ENCODE results near the gene PRSS16. TPM values are rescaled to one million over a fixed set of nuclear protein-coding genes. Genes with fewer than 3 reads are reported as not detected.
"Not testable (repeated sequence)": the region's sequence is repeated elsewhere in the genome, so short reads cannot be mapped to it uniquely, and the experiment has no call there.

Gene PRSS16
- total RNA-seq, 2 experiments from 2014 or later = 1.1 to 1.5 TPM

GRCh38 chr6:27251606-27252251 lies 4.2 kb downstream of the PRSS16 start:
- POLR2A ChIA-PET = interaction anchor here (0.6 kb wide), 2 partner anchors 51 to 120 kb away, joined by 3 to 10 read pairs; no protein-coding TSS in a partner anchor
- DNase-seq = peak; percentile 64
- peak overlapping the region; percentile 79 for H3K4me3 Mint-ChIP-seq
- H3K9me3 Mint-ChIP-seq = no peaks in the 10 kb centered on the region
- CTCF ChIA-PET = interaction anchor here (0.5 to 2.1 kb wide), 9 partner anchors 13 to 501 kb away, joined by 3 to 5 read pairs (median 3); partner anchors contain the start of gene ZNF184
- H3K27me3 Mint-ChIP-seq = peaks cover 62% of the 10 kb centered on the region
- H3K36me3 Mint-ChIP-seq (ENCODE audit: low read depth) = no peaks in the 10 kb centered on the region
- H3K27ac Mint-ChIP-seq = no peak overlapping the region
- H3K4me1 Mint-ChIP-seq = peaks cover 17% of the 10 kb centered on the region

GRCh38 chr6:27254566-27254965 lies 7.1 kb downstream of the PRSS16 start:
- H3K27me3 Mint-ChIP-seq = peaks cover 69% of the 10 kb centered on the region
- no peak overlapping the region for H3K4me3 Mint-ChIP-seq
- CTCF ChIA-PET = no interaction called here

GRCh38 chr6:27255866-27256265 lies 8.4 kb downstream of the PRSS16 start:
- peaks cover 70% of the 10 kb centered on the region for H3K27me3 Mint-ChIP-seq
- no peak overlapping the region for H3K4me3 Mint-ChIP-seq
- H3K4me1 Mint-ChIP-seq = peaks cover 15% of the 10 kb centered on the region
- peaks cover 6% of the 10 kb centered on the region for H3K9me3 Mint-ChIP-seq
- DNase-seq = no peak
- CTCF ChIA-PET = no interaction called here
- no peaks in the 10 kb centered on the region for H3K36me3 Mint-ChIP-seq (ENCODE audit: low read depth)
- H3K27ac Mint-ChIP-seq = no peak overlapping the region
- POLR2A ChIA-PET = no interaction called here

More at GRCh38 chr6:27254566-27254965, 7.1 kb downstream of the PRSS16 start:
- H3K36me3 Mint-ChIP-seq (ENCODE audit: low read depth) = no peaks in the 10 kb centered on the region
- H3K9me3 Mint-ChIP-seq = peaks cover 3% of the 10 kb centered on the region
- POLR2A ChIA-PET = no interaction called here
- H3K4me1 Mint-ChIP-seq = peaks cover 17% of the 10 kb centered on the region
- no peak overlapping the region for H3K27ac Mint-ChIP-seq
- DNase-seq = no peak

DNA sequence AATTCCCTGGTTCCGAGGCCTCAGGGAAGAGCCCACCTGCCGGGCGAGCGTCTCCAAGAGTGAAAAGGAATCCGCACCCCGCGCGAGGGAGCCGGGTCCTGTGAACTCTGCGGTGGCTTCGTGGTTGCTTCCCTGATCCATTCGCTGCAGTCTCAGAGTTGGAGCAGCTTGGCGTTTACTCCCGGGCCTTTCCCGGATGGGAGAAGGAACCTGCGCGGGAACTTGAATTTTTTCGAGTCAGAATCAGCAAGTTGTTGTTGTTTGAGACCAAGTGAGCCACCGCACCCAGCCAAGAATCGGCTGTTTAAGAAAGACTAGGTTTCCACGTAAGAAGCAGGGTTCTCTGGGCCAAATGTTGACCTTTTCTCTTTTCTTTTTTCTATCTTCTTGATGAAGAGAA lies 12.9 kb downstream of the PRSS16 start:
- ChIA-PET CTCF (interaction anchor here (1.0 kb wide), 1 partner anchor 410 kb away, joined by 3 read pairs; no protein-coding TSS in a partner anchor), POLR2A (no interaction called here)
- peaks cover 3% of the 10 kb centered on the region for H3K36me3 Mint-ChIP-seq (ENCODE audit: low read depth)
- peaks cover 2% of the 10 kb centered on the region for H3K4me1 Mint-ChIP-seq
- no peak overlapping the region for H3K4me3 Mint-ChIP-seq
- no peak for DNase-seq
- peaks cover 61% of the 10 kb centered on the region for H3K27me3 Mint-ChIP-seq
- H3K9me3 Mint-ChIP-seq = peaks cover 6% of the 10 kb centered on the region
- no peak overlapping the region for H3K27ac Mint-ChIP-seq

DNA sequence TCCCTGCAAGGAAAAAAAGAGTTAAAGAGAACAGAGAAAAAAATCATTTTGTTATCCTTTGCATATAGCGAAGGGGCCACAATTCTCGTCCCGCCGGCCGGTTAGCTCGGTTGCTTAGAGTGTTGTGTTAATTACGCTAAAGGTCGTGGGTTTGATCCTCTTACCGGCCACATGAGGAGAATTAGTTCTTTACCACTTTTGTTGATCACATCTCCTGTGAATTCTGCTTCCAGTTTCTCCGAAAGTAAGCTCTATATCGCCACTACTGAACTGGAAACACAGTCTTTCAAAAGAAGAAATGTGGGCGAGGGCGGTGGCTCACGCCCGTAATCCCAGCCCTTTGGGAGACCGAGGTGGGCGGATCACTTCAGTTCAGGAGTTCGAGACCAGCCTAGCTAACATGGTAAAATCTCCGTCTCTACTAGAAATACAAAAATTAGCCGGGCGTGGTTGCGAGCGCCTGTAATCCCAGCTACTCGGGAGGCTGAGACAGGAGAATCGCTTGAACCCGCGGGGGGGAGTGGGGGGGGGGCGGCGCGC lies 13.4 kb downstream of the PRSS16 start:
- ChIA-PET POLR2A (no interaction called here), CTCF (interaction anchor here (0.6 to 1.0 kb wide), 2 partner anchors 158 to 409 kb away, joined by 3 to 5 read pairs; no protein-coding TSS in a partner anchor)
- peaks cover 3% of the 10 kb centered on the region for H3K36me3 Mint-ChIP-seq (ENCODE audit: low read depth)
- no peak overlapping the region for H3K4me3 Mint-ChIP-seq
- no peak overlapping the region for H3K27ac Mint-ChIP-seq
- H3K9me3 Mint-ChIP-seq = peaks cover 6% of the 10 kb centered on the region
- peaks cover 56% of the 10 kb centered on the region for H3K27me3 Mint-ChIP-seq
- peaks cover 2% of the 10 kb centered on the region for H3K4me1 Mint-ChIP-seq
- no peak for DNase-seq

DNA sequence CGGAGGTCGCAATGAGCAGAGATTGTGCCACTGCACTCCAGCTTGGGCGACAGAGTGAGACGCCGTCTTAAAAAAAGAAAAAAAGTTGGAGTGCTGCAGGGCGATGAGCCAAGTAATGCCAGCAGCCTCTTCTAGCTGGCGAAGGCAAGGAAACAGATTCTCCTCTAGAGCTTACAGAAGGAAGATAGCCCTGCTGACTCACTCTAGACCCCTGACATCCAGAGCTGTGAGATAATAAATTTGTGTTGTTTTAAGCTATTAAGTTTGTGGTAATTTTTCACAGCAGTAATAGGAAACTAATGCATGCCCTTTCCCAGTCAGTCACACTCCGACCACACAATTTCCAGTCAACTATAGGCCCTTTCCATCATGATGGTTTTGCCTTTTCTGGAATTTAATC lies 16.4 kb downstream of the PRSS16 start:
- Mint-ChIP-seq H3K27me3 (peaks cover 55% of the 10 kb centered on the region), H3K4me1 (peaks cover 5% of the 10 kb centered on the region), H3K27ac (no peak overlapping the region), H3K9me3 (peaks cover 3% of the 10 kb centered on the region), H3K36me3 (ENCODE audit: low read depth) (peaks cover 3% of the 10 kb centered on the region), H3K4me3 (no peak overlapping the region)
- no peak for DNase-seq
- CTCF ChIA-PET = interaction anchor here (0.6 to 1.3 kb wide), 5 partner anchors 10 to 819 kb away, joined by 3 to 4 read pairs (median 3); no protein-coding TSS in a partner anchor
- POLR2A ChIA-PET = no interaction called here

GRCh38 chr6:27267003-27267402 lies 19.5 kb downstream of the PRSS16 start:
- DNase-seq; H3K4me3 Mint-ChIP-seq; H3K4me1 Mint-ChIP-seq; CTCF ChIA-PET; H3K9me3 Mint-ChIP-seq; H3K36me3 Mint-ChIP-seq (ENCODE audit: low read depth); POLR2A ChIA-PET; H3K27ac Mint-ChIP-seq: not testable (repeated sequence)
- H3K27me3 Mint-ChIP-seq = peaks cover 40% of the 10 kb centered on the region

- Mint-ChIP-seq H3K36me3 (ENCODE audit: low read depth) (no peaks in the 10 kb centered on the region), H3K27me3 (peaks cover 36% of the 10 kb centered on the region), H3K9me3 (no peaks in the 10 kb centered on the region), H3K4me3 (no peak overlapping the region), H3K27ac (no peak overlapping the region), H3K4me1 (peaks cover 3% of the 10 kb centered on the region)
- POLR2A ChIA-PET = no interaction called here
- CTCF ChIA-PET = no interaction called here
- DNase-seq = no peak
Measured at GRCh38 chr6:27267857-27268434, 20.4 kb downstream of the PRSS16 start.

GRCh38 chr6:27268803-27269202 lies 21.3 kb downstream of the PRSS16 start:
- Mint-ChIP-seq H3K9me3 (no peaks in the 10 kb centered on the region), H3K27ac (no peak overlapping the region), H3K4me3 (no peak overlapping the region), H3K36me3 (ENCODE audit: low read depth) (no peaks in the 10 kb centered on the region), H3K27me3 (peaks cover 37% of the 10 kb centered on the region), H3K4me1 (peaks cover 3% of the 10 kb centered on the region)
- ChIA-PET CTCF (no interaction called here), POLR2A (no interaction called here)
- no peak for DNase-seq

DNA sequence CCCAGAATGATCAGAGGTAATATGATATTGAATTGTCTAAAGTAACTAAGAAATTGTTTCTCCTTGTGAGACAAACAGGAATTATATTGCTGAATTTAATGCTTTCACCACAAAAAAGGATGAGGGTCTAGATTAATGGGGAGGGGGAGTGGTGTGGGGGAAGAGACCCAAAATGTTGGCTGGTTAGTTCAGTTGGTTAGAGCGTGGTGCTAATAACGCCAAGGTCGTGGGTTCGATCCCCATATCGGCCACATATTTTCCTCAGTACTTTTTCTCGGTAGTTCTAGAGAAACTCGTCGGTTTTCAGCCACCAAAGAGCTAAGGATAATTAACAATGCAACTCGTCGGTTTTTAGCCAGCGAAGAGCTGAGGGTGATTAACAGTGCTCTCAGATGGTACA lies 26.3 kb downstream of the PRSS16 start:
- Mint-ChIP-seq H3K36me3 (ENCODE audit: low read depth) (no peaks in the 10 kb centered on the region), H3K4me3 (no peak overlapping the region), H3K9me3 (peaks cover 4% of the 10 kb centered on the region), H3K27me3 (peaks cover 52% of the 10 kb centered on the region), H3K27ac (no peak overlapping the region), H3K4me1 (no peaks in the 10 kb centered on the region)
- ChIA-PET POLR2A (no interaction called here), CTCF (interaction anchor here (0.8 to 1.4 kb wide), 2 partner anchors 11 to 415 kb away, joined by 3 to 4 read pairs; no protein-coding TSS in a partner anchor)
- DNase-seq = no peak

- POLR2A ChIA-PET = no interaction called here
- CTCF ChIA-PET = interaction anchor here (1.4 kb wide), 1 partner anchor 414 kb away, joined by 3 read pairs; no protein-coding TSS in a partner anchor
- Mint-ChIP-seq H3K27me3 (peaks cover 54% of the 10 kb centered on the region), H3K4me1 (peaks cover 5% of the 10 kb centered on the region), H3K27ac (no peak overlapping the region), H3K36me3 (ENCODE audit: low read depth) (peaks cover 2% of the 10 kb centered on the region), H3K4me3 (no peak overlapping the region), H3K9me3 (peaks cover 4% of the 10 kb centered on the region)
- no peak for DNase-seq
Measured at GRCh38 chr6:27275025-27275956, 27.8 kb downstream of the PRSS16 start.

DNA sequence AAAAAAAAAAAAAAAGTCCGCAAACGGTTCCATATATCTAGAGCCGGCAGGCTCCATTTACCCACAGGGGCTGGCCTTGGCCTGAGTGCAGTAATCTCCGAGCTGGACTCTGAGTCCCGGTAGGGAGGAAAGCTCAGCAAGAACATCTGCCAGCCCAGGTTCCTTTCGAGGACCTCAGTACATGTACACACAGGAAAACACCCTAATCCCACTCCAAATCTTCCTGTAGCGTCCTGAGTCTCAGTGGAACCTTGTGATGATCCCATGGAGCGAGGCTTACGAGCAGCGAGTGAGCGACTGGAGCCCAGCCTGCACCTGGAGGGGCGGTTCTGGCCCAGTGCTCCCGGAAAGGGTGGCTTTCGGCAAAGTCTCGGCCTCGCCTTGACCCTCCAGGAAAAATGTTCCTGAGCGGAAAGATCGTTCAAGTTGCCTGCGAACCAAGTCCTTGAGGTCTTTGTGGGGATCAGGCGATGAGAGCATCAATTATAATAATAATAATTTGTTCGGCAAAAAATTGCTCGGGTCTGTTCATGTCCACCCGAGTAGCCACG lies 32.1 kb downstream of the PRSS16 start:
- H3K27ac Mint-ChIP-seq = no peak overlapping the region
- H3K4me1 Mint-ChIP-seq = peaks cover 19% of the 10 kb centered on the region
- POLR2A ChIA-PET = no interaction called here

More for the DNA sequence above, 32.1 kb downstream of the PRSS16 start:
- H3K36me3 Mint-ChIP-seq (ENCODE audit: low read depth) = peaks cover 10% of the 10 kb centered on the region
- CTCF ChIA-PET = no interaction called here
- H3K9me3 Mint-ChIP-seq = peaks cover 15% of the 10 kb centered on the region
- H3K27me3 Mint-ChIP-seq = peaks cover 75% of the 10 kb centered on the region
- no peak for DNase-seq
- H3K4me3 Mint-ChIP-seq = peak overlapping the region; percentile 48
